GM21619 (cell line): Measurements from ENCODE around the gene KHDC4.
A peak's percentile ranks its signal among the peaks of the same experiment; 100 is the strongest.
"Not testable (repeated sequence)": the region's sequence is repeated elsewhere in the genome, so short reads cannot be mapped to it uniquely, and the experiment has no call there.

ENCODE experiments used
- ATAC-seq: cut with Tn5 transposase; IDR thresholded peaks from one replicate; pipeline ENCODE4 v1.9.1; 2021; ENCODE audit not compliant: unreplicated experiment

KHDC4 gene

DNA sequence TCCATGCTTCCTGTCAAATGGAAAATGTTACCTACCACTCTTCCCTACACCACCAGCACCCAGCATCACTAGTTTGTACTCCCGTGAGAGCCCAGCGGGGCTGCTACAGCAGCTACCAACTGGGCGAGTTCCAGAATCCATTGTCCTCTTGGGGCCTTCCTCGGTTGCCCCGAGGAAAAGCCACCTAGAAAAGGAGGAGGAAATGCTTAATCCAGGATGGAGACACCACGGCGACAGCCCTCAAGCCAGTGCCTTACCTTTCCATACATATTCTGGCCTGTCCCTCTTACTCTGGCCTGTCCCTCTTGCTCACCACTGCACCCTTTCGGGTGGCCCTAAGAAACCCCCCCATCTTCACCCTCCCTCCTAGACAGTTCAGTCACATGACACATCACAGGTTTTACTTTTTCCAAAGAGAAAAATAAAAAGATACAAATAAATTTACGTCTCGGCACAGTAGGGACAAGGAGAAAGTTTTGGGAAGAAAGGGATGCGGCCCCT, 23.5 kb downstream of the KHDC4 start:
- peak; percentile 26 for ATAC-seq

DNA sequence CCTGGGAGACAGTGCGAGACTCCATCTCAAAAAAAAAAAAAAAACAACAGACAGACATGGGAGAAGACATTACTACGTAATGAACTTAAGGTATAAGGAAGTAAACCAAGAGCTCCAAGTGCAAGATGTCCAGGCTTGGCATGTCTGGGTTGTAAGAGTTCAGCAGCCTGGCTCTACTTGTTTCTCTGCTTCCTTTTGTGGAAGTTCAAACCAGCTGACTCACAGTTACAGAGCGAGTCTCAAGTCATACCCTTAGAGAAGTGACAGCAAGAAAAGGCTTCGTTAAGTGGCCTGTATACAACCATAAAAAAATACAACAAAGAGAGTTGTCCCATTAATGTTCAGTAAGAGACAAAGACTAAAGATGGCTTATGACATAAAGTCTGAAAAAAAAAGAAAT, 24.3 kb downstream of the KHDC4 start:
- ATAC-seq: no peak

DNA sequence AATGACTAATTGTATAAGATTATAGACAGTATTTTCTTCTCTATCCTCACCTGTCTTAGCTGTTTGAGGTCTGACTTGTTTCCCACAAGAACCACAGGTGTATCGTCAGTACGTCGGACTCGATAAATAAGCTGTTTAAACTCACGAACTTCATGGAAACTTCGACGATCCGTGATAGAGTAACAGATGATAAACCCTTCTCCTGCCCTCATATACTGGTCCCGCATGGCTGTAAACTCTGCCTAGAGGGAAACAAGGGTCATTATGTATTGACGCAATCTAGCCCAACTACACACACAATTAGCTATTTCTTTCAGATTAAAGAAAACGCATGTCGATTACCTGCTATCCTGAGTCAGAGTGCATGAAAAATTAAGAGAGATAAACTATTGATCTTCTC, 30.0 kb downstream of the KHDC4 start:
- ATAC-seq: no peak

DNA sequence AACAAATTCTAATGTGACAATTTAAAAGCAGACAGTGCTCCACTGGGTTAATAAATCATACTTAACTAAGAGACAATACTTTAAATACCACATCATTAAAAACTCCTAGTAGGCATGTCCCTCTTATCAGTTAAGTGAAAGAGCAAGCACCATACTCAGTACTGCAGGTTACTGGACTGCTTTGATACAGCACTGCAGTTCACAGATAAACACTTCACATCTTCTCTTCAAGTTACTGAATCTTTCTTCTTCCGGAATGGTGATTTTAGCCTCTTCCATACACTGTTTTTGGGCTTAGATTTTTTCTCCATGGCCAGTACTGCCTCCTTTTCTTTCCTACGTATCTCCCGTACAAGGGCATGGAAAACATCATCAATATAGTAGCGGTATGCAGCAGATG, 34.1 kb downstream of the KHDC4 start:
- no peak for ATAC-seq

DNA sequence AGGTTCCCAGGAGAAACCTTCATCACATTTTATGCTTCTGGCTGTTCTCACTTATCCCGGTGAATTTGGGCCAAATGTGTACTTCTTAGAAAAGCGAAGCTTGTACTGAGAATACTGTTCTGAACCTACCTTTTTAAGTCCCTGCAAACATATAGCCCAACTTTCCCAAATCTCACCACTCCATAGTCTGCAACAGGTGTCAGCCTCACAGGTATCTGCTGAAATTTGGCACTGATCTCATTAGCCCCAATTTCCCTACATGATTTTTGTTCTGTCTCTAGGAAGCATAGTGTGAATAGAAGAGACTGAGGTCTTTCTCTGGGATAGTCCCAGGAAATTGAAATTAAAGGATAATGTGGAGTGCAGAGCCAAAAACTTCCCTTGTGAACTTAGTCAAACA, 34.5 kb downstream of the KHDC4 start:
- ATAC-seq: no peak

DNA sequence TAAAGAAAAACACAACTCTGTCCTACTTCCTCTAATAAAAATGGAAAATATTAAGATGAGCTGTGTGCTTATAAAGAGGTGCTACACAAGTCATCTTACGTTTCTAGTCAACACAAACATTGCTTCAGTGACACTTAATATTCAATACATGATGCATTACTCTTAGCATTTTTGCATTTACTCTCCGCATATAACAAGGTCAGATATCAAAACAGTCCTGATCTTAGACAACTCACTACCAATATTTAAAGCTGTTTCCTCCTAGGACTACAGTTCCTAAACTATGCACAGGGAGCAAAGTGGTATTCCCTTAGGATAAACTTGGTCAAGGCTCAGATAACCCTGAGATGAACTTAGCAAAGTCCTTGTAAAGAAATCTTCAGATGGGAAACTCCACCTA, 35.3 kb downstream of the KHDC4 start:
- no peak for ATAC-seq

DNA sequence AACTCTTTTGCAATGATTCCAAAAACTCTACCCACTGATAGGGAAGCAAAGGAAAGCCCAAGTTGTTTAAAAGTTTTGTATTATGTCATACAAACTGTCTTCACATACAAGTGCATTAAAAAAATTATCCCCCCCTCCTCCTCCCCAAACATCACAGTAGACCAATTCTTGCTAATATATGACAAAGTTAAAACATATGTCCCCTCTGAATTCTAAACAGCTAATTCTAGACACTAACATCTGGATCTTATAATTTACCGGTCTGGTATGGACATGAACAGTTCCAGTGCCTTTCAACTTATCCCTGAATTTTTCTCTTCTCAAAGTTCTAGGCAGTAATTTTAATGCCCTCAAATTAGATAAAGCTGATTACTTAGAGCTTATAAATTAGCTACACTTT, 36.5 kb downstream of the KHDC4 start:
- ATAC-seq: no peak

DNA sequence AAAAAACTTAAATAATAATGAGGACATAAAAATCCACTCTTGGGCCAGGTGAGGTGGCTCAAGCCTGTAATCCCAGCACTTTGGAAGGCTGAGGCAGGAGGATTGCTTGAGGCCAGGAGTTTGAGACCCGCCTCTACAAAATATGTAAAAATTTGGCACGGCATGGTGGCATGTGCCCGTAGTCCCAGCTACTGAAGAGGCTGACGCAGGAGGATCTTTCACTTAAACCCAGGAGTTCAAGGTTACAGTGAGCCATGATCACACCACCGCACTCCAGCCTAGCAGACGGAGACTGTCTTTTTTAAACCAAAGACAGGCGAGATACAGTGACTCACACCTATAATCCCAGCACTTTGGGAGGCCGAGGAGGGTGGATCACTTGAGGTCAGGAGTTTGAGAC, 37.7 kb downstream of the KHDC4 start:
- ATAC-seq: not testable (repeated sequence)

DNA sequence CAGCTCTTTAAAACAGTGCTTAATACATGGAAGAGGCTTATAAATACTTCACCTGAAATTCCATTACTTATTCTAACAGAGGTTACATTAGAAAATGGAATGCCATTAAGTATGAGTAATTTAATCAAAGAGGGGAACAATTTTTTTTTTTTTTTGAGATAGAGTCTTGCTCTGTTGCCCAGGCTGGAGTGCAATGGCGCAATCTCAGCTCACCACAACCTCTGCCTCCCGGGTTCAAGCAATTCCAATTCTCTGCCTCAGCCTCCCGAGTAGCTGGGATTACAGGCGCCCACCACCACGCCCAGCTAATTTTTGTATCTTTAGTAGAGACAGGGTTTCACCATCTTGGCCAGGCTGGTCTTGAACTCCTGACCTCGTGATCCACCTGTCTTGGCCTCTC, 38.6 kb downstream of the KHDC4 start:
- not testable (repeated sequence) for ATAC-seq

DNA sequence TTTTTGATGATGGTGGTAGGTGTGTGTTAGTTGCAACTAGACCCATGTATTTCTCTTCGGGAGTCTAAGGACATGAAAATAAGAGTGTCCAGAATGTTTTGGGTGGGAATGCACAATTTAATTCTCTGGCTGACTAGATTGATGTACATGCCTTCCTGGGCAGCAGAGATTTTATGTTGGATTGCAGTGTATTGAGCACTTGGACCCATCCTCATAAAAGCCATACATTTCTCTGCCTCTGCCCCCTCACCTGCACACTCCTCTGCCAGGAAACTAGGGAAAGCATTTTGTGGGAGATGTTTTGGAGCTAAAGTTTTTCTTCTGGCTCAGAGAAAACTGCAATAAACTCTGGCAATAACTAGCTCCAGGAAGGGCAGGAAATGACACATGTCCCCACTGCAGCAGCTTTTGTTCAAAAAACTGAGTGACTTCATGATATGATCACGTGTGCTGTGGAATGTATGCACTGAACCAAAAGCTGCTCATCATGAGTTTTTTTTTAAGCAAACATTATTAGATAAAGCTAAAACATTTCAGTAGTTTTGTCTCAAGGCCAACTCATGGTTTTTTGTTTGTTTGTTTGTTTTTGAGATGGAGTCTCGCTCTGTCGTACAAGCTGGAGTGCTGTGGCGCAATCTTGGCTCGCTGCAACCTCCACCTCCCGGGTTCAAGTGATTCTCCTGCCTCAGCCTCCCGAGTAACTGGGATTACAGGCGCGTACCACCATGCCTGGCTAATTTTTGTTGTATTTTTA, 40.6 kb downstream of the KHDC4 start:
- no peak for ATAC-seq

DNA sequence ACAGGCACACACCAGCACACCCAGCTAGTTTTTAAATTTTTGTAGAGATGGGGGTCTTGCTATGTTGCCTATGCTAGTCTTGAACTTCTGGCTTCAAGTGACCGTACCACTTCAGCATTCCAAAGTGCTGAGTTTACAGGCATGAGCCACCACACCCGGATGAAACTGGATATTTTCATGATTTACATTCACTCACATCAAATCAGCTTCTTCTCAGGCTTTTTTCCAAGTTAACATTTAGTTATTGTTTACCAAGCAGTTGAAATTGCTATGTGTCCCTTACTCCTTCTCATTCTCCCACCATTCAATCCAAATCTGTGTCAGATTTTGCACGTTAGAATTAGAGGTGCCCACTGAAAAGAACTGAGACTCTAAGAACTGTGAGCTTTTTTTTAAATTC, 41.4 kb downstream of the KHDC4 start:
- no peak for ATAC-seq

DNA sequence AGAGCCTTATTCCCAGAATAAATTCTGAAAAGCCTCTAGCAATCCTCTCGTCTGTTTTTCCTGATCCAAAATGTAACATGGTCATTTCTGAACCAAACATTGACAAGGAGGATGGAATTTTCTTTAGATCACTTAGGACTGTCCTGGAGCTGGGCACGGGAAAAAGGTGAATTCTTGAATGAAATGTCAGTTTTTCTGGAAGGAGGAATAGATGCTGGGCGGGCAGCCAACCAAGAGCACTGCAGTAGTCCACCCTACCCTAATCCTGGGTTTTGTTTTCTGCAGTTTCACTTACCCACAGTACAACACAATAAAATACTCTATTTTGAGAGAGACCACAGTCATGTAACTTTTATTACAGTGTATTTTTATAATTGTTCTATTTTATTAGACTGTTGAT, 44.0 kb downstream of the KHDC4 start:
- ATAC-seq: no peak

DNA sequence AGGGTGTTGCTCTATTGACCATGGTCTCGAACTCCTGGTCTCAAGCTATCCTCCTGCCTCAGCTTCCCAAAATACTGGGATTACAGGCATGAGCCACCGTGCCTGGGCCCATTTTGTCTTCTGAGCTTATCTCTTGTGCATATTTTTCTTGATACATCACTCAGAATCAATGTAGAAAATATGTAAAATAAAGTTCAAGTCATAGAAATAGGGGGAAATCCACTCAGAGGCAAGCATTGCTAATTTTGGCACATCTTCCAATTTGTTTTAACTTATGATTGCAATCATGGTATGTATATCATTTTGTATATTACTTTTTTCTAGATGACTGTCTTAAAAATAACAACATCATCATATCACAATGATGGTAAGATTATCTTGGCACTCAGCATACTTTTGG, 44.6 kb downstream of the KHDC4 start:
- no peak for ATAC-seq

DNA sequence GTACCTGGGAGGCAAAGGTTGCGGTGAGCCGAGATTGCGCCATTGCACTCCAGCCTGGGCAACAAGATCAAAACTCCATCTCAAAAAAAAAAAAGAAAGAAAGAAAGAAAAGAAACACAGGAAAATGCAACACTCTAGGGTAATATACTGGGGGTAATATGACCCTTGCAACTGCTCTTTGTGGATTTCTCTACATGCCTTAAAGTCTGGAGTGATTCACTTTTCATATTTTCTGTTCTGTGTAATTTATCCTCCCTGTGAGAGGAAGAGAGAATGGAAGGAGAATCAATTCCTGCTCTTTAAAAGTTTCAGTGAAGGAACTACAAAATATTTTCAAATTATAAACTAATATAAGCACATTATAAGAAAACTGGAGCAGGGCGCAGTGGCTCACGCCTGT, 45.7 kb downstream of the KHDC4 start:
- no peak for ATAC-seq

DNA sequence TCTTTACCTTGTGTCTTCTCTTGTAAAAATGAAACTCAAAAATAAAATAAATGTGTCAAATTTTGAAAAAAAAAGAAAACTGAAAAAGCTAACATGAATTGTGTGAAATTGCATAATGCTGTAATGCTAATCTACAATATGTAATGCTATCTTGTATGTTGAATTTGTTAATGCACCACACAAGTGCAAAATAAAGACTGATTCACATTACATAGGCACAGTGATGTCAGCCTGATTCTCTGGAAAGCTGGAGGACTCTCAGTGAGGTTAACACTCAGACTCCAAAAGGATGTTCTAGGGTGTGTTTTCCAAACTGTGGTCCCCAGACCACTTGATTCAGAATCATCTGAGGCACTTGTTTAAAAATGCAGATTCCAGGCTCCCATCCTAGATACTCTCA, 49.2 kb downstream of the KHDC4 start:
- no peak for ATAC-seq

DNA sequence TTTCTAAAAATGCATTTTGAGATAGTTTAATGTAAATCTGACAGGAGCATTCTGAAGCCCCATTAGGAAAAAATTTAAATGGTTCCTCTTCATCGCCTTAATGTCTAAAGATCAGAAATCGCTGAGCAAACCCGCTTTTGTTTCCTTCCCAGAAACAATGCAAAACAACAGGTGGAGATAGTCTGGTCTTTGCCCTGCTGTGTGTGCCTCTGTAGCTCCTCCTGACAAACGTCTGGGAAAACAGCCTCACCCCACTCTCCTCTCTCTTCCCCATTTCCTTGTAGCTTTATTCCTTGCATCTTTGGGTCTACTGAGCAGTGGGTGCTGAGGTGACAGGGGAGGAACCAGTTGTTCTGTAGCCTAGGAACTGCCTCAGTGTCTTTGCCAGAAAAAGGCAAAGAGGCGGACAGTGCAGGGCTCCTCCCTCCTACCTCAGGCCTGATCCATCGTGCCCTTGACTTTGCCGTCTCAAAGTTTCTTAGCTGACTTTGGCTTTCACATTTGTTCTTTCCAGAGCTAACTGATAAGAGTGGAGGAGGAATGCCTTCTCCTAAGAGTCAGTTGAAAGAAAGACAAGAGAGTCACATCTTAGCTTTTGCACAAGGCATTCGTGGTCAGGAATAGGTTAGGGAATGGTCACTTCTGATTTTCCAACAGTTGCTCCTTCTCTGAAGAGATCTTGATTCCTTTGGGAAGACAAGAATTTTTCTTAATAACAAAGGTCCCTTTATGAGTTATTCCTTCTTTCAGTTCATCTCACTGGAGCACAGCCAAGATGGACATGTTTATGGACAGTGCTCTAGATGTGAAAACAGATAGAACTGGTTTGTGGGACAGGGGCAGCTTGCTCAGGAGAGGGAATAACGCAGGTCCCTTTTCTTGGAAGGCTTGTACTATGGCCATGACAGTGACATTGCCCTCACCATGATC, 49.9 kb downstream of the KHDC4 start:
- ATAC-seq: no peak

DNA sequence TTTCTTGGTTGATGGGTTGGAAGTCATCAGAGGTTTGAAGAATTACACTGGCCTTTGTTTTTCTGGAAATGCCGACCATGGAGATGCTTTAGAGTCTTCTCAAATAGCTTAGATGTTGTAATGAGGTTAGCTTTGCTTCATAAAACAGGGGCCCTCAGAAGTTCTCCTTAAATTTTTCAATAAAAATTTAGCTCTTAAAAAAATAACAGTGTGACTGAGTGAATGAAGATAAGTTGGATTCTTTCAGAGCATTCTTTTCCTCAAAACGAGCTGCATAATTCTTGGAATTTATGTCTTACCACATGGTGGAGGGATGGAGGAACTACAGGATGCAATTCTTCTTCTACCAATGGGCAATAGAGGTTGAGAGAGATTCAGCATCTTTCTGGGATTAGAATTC, 51.4 kb downstream of the KHDC4 start:
- no peak for ATAC-seq

DNA sequence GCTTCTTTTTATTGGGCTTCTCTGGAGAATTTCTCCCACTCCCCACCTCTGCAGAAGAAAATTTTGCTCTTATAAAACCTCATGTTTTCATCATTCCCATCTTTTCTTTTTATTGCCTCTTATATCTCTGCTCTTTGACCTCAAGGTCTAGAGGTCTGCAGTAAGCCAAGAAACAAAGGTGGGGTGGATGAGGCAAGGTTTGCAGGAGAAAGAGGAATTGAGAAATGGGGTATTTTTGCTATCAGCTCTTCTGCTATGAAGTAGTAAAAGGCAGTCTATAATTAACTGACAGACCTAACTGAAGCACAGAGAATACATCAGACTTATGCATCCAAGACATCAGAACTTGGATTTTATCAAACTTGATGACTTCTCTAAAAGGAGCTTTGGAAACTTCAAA, 52.0 kb downstream of the KHDC4 start:
- no peak for ATAC-seq

DNA sequence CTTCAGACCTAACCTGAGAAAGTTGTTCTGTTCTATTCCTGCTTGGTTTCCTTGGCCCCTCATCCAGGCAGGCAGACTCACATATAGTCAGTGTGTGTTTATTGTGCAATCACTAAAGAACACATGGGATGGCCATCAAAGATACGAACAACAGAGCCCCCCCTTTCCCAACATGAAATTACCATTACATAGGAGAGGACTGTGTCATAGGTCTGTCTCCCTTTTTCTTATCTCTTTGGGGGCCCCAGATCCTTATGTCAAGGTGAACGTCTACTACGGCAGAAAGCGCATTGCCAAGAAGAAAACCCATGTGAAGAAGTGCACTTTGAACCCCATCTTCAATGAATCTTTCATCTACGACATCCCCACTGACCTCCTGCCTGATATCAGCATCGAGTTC, 53.3 kb downstream of the KHDC4 start:
- no peak for ATAC-seq

DNA sequence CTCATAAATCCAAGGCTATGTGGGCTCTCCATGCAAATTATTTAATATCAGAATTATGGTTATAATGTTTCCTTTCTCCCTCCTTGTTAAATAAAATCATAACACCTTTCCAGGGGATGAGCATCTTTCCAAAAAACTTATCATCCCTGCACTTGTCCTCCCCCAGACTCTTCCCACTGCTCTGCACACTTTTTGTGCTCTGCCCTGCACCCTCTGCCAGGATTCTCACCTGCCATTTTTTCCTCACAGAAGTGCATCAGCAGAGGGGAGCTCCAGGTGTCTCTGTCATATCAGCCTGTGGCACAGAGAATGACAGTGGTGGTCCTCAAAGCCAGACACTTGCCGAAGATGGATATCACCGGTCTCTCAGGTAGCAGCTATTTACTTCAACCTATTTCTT, 54.0 kb downstream of the KHDC4 start:
- ATAC-seq: no peak

DNA sequence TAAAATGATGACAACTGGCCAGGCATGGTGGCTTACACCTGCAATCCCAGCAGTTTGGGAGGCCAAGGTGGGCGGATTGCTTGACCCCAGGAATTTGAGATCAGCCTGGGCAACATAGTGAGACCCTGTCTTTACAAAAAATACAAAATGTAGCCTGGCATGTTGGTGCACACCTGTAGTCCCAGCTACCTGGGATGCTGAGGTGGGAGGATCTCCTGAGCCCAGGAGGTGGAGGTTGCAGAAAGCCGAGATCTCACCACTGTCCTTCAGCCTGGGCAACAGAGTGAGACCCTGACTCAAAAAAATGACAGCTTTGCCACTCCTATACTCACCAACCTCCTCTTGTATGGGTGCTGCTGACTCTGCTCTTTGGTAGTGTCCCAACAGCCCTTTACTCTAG, 56.3 kb downstream of the KHDC4 start:
- no peak for ATAC-seq

DNA sequence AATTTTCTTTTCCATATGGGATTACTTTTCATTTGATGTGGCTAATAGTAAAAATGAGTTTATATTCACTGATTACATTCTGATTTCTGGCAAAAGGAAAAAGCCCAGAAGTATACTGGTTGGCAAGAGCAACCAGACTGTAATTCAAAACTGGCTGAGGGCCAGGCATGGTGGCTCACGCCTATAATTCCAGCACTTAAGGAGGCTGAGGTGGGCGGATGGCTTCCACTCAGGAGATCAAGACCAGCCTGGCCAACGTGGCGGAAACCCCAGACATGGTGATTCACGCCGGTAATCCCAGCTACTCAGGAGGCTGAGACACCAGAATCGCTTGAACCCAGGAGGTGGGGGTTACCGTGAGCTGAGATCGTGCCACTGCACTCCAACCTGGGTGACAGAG, 60.4 kb downstream of the KHDC4 start:
- ATAC-seq: no peak
